NCI-H2171 (cell line): ENCODE data around the gene LITAF.
"Not testable (repeated sequence)": the region's sequence is repeated elsewhere in the genome, so short reads cannot be mapped to it uniquely, and the experiment has no call there.

ENCODE experiments used
- DNase-seq: peaks from one replicate; lab custom pipeline; 2025; lab: John Stamatoyannopoulos, UW

The LITAF gene

GRCh38 chr16:11515540-11516430 lies 70.9 kb downstream of the LITAF start:
- no peak for DNase-seq

DNA sequence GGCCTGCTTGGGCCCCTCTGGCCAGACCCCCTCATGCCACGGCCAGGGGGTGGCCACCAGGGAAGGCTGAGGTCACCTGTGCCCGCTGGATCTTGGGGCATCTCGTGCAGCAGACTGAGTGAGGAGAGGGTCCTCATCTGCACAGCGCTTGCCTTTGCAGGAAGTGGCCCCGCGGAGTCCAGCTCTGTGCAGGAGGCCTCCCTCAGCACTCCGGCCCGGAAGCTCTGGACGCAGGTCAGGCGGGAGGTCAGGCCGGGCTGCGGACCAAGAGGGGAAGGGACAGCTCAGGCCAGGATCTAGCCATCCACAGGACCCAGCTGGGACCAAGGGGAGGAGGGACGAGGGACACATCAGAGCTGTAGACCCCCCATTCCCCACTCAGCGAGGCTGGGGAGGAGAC lies 72.4 kb downstream of the LITAF start:
- DNase-seq, result no peak

GRCh38 chr16:11513366-11513765 lies 73.4 kb downstream of the LITAF start:
- not testable (repeated sequence) for DNase-seq

DNA sequence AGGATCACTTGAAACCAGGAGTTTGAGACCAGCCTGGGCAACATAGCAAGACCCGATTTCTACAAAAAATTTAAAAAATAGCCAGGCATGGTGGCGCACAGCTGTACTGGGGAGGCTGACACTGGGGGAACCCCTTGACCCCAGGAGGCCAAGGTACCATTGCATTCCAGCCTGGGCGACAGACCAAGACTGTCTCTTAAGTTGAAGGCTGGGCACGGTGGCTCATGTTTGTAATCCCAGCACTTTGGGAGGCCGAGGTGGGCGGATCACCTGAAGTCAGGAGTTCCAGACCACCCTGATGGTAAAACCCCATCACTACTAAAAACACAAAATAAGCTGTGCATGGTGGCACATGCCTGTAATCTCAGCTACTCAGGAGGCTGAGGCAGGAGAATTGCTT lies 74.9 kb downstream of the LITAF start:
- no peak for DNase-seq

GRCh38 chr16:11511328-11511727 lies 75.4 kb downstream of the LITAF start:
- DNase-seq, result no peak

GRCh38 chr16:11510178-11510973 lies 76.3 kb downstream of the LITAF start:
- no peak for DNase-seq

- no peak for DNase-seq
Measured at GRCh38 chr16:11507991-11508390, 78.7 kb downstream of the LITAF start.

DNA sequence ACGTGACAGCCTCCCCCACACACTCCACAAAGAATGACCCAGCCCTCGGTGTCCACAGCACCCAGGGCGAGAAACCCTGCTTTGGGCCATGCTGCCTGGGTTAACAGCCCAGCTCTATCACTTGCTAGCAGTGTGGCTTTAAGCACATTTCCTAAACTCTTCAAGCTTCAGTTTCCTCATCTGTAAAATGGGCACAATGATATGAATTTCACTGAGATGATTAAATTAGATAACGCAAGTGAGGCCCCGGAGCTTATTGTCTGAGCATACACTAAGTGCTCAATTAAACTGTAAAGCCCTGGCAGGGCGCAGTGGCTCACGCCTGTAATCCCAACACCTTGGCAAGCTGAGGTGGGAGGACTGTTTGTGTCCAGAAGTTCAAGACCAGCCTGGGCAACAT lies 79.4 kb downstream of the LITAF start:
- DNase-seq, result no peak

DNA sequence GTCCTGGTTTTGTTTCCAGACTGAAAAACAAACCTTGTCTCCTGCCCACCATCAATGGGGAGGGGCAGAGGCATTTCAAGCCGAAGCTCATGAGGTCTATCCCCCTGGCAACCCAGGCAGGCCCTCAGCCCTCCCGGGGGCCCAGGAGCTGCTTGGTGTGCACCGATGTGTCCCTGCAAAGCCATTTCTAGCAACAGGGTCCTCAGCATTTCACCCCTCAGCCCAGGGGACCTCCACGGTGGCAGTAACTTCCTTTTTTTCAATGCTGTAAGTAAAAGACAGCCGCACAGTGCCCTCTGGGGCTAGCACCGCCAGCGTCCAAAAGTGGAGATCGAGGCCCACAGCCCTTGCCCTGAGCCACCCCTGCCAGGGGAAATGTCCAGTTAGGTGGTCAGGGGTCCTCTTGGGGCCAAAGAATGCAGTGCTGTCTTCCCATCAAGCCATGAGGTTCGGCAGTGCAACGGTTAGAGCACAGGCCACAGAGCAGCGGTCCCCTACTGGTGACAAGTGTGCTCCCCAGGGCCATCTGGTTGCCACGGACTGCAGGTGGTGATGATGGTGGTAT lies 79.9 kb downstream of the LITAF start:
- no peak for DNase-seq

- not testable (repeated sequence) for DNase-seq
Measured at GRCh38 chr16:11504261-11504660, 82.5 kb downstream of the LITAF start.

DNA sequence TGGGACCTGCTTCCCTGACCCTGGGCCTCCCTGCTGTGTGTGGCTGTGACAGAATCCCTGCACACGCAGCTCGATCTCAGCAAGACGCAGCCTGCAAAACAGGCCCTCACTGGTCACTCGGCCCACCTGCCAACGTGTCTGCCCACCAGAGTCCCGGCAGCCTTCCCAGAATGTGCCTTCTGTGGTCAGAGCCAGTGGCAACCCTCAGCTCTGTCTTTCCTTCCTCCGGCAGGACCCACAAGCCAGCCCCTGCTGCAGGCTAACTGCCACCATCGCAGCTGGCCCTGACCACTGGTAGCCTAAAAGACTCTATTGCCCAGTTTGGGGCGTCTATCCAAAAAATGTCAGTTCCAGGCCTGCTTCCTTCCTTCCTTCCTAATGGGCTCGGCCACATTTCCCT lies 83.2 kb downstream of the LITAF start:
- no peak for DNase-seq

GRCh38 chr16:11502239-11502638 lies 84.5 kb downstream of the LITAF start:
- no peak for DNase-seq

DNA sequence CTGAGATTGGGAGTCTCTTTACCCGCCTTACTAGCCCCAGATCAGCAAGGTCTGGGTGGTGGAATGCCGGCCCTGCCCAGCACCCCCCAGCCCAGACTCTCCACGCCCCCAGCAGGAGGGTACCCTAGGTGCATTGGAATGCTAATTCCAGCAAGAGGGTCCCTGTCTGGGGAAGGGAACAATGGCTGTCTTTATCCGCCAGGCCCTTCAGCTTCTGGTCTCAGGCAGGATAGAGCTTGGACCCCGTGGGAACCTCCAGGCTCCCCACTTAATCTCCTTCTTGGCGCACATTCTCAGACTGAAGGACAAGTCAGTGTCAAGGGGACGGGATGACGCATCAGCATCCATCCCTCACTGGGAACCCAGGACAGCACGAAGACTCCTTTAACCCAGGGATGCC lies 85.1 kb downstream of the LITAF start:
- no peak for DNase-seq

- no peak for DNase-seq
Measured at GRCh38 chr16:11500700-11501346, 85.9 kb downstream of the LITAF start.

- DNase-seq, result no peak
Measured at GRCh38 chr16:11499295-11500089, 87.2 kb downstream of the LITAF start.

- DNase-seq, result peak; percentile 59
Measured at GRCh38 chr16:11498683-11499082, 88.0 kb downstream of the LITAF start.

DNA sequence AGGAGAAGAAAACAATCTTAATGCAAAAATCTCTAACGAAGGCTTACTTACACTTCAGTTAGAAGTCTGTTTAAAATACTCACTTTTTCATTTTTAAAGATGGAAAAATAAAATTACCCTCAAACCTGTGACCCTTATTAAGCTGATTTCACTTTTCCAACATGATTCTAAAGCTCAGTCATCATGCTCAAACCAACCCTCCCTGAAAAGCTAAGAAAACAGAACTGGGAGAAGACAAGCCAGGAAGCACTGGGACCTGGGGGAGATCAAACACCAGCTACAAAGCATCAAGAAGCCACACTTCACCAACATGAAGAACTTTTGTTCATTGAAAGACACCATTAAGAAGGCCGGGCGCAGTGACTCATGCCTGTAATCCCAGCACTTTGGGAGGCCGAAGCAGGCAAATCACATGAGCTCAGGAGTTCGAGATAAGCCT lies 88.8 kb downstream of the LITAF start:
- DNase-seq, result no peak
